Liver (tissue), 9 donors: ENCODE data around the gene OGN. TPM values are rescaled to one million over a fixed set of nuclear protein-coding genes. Genes with fewer than 3 reads are reported as not detected.

Experiments
- DNase-seq: peaks from one replicate; pipeline ENCODE4 v3.0.0-alpha.2; 2017; ENCODE audit warnings: low spot score
- H3K27ac ChIP-seq, 2 donors: one replicate each; pipeline ENCODE4 v1.7.0; 2013; ENCODE audit warnings: inconsistent platforms in 2 of 2, low read length in 2 of 2, control low read depth in 1 of 2, low read depth in 1 of 2, mild to moderate bottlenecking in 1 of 2
- H3K27me3 ChIP-seq, 4 donors: one replicate each; pipeline versions ENCODE4 v1.6.1 to v1.7.0; 2013; ENCODE audit warnings: low read length in 3 of 4, inconsistent platforms in 1 of 4, mild to moderate bottlenecking in 1 of 4, moderate library complexity in 1 of 4; ENCODE audit not compliant: control insufficient read depth in 4 of 4, insufficient read depth in 4 of 4
- H3K36me3 ChIP-seq, 4 donors: one replicate each; pipeline versions ENCODE4 v1.6.1 to v1.7.0; 2013; ENCODE audit warnings: low read length in 3 of 4, mild to moderate bottlenecking in 3 of 4, low read depth in 1 of 4, moderate library complexity in 1 of 4; ENCODE audit not compliant: control insufficient read depth in 4 of 4, insufficient read depth in 3 of 4
- H3K4me1 ChIP-seq, 4 donors: one replicate each; pipeline versions ENCODE4 v1.6.1 to v1.7.0; 2013; ENCODE audit warnings: low read length in 3 of 4, mild to moderate bottlenecking in 3 of 4, moderate library complexity in 1 of 4; ENCODE audit not compliant: control insufficient read depth in 4 of 4, insufficient read depth in 4 of 4
- H3K4me3 ChIP-seq, 3 donors: one replicate each; pipeline versions ENCODE4 v1.6.1 to v1.7.0; 2013; ENCODE audit warnings: low read length in 3 of 3, control low read depth in 1 of 3, low read depth in 1 of 3, mild to moderate bottlenecking in 1 of 3
- H3K9ac ChIP-seq, 2 donors: one replicate each; pipeline ENCODE4 v1.7.0; 2013; ENCODE audit warnings: low read length in 2 of 2, mild to moderate bottlenecking in 2 of 2, moderate library complexity in 2 of 2, control low read depth in 1 of 2, low read depth in 1 of 2
- H3K9me3 ChIP-seq, 4 donors: one replicate each; pipeline versions ENCODE4 v1.6.1 to v1.7.0; 2013; ENCODE audit warnings: low read length in 3 of 4; ENCODE audit not compliant: control insufficient read depth in 4 of 4
- EGR1 ChIP-seq, 2 donors: IDR thresholded peaks; 2 replicates each; pipeline ENCODE4 v1.6.1; 2016 to 2018; ENCODE audit warnings: antibody characterized with exemption in 2 of 2, low read depth in 2 of 2
- FOXA1 ChIP-seq: IDR thresholded peaks from 2 replicates; pipeline ENCODE4 v1.6.1; 2016; ENCODE audit warnings: antibody characterized with exemption
- FOXA2 ChIP-seq: IDR thresholded peaks from 2 replicates; pipeline ENCODE4 v1.6.1; 2016; ENCODE audit warnings: antibody characterized with exemption
- GABPA ChIP-seq, 2 donors: IDR thresholded peaks in 1 of 2; conservative IDR thresholded peaks in 1 of 2; 2 replicates each; pipeline ENCODE4 v1.6.1; 2016; ENCODE audit warnings: antibody characterized with exemption in 2 of 2, mild to moderate bottlenecking in 1 of 2, moderate library complexity in 1 of 2
- HNF4A ChIP-seq, 2 donors: conservative IDR thresholded peaks; 2 replicates each; pipeline ENCODE4 v1.6.1; 2016; ENCODE audit warnings: antibody characterized with exemption in 2 of 2, mild to moderate bottlenecking in 2 of 2
- HNF4G ChIP-seq: IDR thresholded peaks from 2 replicates; pipeline ENCODE4 v1.6.1; 2016; ENCODE audit warnings: antibody characterized with exemption
- JUND ChIP-seq, 2 donors: IDR thresholded peaks; 2 replicates each; pipeline ENCODE4 v1.6.1; 2016; ENCODE audit warnings: antibody characterized with exemption in 2 of 2
- NR2F2 ChIP-seq: IDR thresholded peaks from 2 replicates; pipeline ENCODE4 v1.6.1; 2016; ENCODE audit warnings: antibody characterized with exemption
- RAD21 ChIP-seq, 2 donors: IDR thresholded peaks; 2 replicates each; pipeline ENCODE4 v1.6.1; 2016; ENCODE audit warnings: antibody characterized with exemption in 2 of 2, mild to moderate bottlenecking in 2 of 2
- RXRA ChIP-seq, 2 donors: IDR thresholded peaks; 2 replicates each; pipeline ENCODE4 v1.6.1; 2017 to 2018; ENCODE audit warnings: antibody characterized with exemption in 2 of 2, mild to moderate bottlenecking in 1 of 2
- SP1 ChIP-seq: IDR thresholded peaks from 2 replicates; pipeline ENCODE4 v1.6.1; 2018; ENCODE audit warnings: antibody characterized with exemption, mild to moderate bottlenecking
- TAF1 ChIP-seq: conservative IDR thresholded peaks from 2 replicates; pipeline ENCODE4 v1.6.1; 2016; ENCODE audit warnings: antibody characterized with exemption, mild to moderate bottlenecking
- YY1 ChIP-seq: IDR thresholded peaks from 2 replicates; pipeline ENCODE4 v1.6.1; 2016; ENCODE audit warnings: antibody characterized with exemption, mild to moderate bottlenecking
- WGBS: extraction: QIAGEN DNeasy Blood & Tissue Kit; methylation state at CpG from one replicate; pipeline ENCODE4 v1.1.7; 2013; 5-methylcytosine and 5-hydroxymethylcytosine counted together
- polyA plus RNA-seq, 2 donors: library from polyadenylated mRNA; stranded (reverse) in 1 of 2; unstranded in 1 of 2; fragments of 200-250 nt in 1 of 2; fragments of >200 nt in 1 of 2; fragmentation: Nextera tagmentation in 1 of 2; extraction: Ambion mirVana in 1 of 2; gene quantifications; one replicate each; pipeline versions ENCODE4 v1.2.1 to v1.2.3, GENCODE V29; 2013 to 2015
- total RNA-seq, 2 donors: library from RNA; depleted of rRNA; stranded (reverse); fragments of >200 nt; gene quantifications; one replicate each; pipeline ENCODE4 v1.2.3, GENCODE V29; 2014
- TF ChIP-seq, protein P1 (sequence below): IDR thresholded peaks from 2 replicates; pipeline ENCODE4 v1.6.1; 2016; ENCODE audit warnings: antibody characterized with exemption, mild to moderate bottlenecking
- TF ChIP-seq, protein P2 (sequence below): IDR thresholded peaks from 2 replicates; pipeline ENCODE4 v1.6.1; 2016; ENCODE audit warnings: antibody characterized with exemption
- TF ChIP-seq, protein P3 (sequence below): fragments of 150-350 bp; IDR thresholded peaks from 2 replicates; pipeline ENCODE4 v1.5.1; 2017; ENCODE audit warnings: improper control_type of control experiment, low read depth, low read length; ENCODE audit not compliant: missing input control
- TF ChIP-seq, protein P4 (sequence below): IDR thresholded peaks from 2 replicates; pipeline ENCODE4 v1.6.1; 2016; ENCODE audit warnings: antibody characterized with exemption
- donor health status: healthy.
- donor health status: healthy.
- donor health status: healthy.
- donor health status: healthy.
- donor health status: healthy.

OGN gene
- total and polyA plus RNA-seq, 4 donors, result 0.92 to 4.0 (median 1.1) TPM

DNA sequence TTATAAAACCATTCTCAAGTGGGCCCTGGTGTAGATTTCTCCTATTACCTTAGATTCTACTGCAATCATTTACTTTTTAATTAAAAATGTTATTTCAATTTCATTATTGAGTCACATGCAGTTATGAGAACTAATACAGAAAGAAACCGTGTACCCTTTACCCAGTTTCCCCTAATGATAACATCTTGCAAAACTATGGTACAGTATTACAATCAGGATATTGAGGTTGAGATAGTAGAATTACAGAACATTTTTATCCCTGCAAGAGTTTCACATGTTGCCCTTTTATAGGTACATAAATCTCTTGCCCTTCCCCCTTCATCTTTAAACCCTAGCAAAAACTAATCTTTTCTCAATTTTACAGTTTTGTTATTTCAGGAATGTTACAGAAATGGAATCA is 30.9 kb upstream of the OGN start:
- no peak for TF ChIP-seq TAF1
- no peak for TF ChIP-seq RXRA (IDR thresholded peaks at IDR 0.05)
- no peak for TF ChIP-seq YY1
- no peak for TF ChIP-seq FOXA1
- TF ChIP-seq RAD21 (IDR thresholded peaks at IDR 0.05), result no peak
- TF ChIP-seq, protein P1, sequence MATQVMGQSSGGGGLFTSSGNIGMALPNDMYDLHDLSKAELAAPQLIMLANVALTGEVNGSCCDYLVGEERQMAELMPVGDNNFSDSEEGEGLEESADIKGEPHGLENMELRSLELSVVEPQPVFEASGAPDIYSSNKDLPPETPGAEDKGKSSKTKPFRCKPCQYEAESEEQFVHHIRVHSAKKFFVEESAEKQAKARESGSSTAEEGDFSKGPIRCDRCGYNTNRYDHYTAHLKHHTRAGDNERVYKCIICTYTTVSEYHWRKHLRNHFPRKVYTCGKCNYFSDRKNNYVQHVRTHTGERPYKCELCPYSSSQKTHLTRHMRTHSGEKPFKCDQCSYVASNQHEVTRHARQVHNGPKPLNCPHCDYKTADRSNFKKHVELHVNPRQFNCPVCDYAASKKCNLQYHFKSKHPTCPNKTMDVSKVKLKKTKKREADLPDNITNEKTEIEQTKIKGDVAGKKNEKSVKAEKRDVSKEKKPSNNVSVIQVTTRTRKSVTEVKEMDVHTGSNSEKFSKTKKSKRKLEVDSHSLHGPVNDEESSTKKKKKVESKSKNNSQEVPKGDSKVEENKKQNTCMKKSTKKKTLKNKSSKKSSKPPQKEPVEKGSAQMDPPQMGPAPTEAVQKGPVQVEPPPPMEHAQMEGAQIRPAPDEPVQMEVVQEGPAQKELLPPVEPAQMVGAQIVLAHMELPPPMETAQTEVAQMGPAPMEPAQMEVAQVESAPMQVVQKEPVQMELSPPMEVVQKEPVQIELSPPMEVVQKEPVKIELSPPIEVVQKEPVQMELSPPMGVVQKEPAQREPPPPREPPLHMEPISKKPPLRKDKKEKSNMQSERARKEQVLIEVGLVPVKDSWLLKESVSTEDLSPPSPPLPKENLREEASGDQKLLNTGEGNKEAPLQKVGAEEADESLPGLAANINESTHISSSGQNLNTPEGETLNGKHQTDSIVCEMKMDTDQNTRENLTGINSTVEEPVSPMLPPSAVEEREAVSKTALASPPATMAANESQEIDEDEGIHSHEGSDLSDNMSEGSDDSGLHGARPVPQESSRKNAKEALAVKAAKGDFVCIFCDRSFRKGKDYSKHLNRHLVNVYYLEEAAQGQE, result no peak
- TF ChIP-seq HNF4A (conservative IDR thresholded peaks at IDR 0.05), result no peak
- no peak for TF ChIP-seq SP1
- no peak for TF ChIP-seq NR2F2
- no peak for TF ChIP-seq HNF4G
- TF ChIP-seq, protein P2, sequence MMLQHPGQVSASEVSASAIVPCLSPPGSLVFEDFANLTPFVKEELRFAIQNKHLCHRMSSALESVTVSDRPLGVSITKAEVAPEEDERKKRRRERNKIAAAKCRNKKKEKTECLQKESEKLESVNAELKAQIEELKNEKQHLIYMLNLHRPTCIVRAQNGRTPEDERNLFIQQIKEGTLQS, result no peak
- TF ChIP-seq, protein P3, sequence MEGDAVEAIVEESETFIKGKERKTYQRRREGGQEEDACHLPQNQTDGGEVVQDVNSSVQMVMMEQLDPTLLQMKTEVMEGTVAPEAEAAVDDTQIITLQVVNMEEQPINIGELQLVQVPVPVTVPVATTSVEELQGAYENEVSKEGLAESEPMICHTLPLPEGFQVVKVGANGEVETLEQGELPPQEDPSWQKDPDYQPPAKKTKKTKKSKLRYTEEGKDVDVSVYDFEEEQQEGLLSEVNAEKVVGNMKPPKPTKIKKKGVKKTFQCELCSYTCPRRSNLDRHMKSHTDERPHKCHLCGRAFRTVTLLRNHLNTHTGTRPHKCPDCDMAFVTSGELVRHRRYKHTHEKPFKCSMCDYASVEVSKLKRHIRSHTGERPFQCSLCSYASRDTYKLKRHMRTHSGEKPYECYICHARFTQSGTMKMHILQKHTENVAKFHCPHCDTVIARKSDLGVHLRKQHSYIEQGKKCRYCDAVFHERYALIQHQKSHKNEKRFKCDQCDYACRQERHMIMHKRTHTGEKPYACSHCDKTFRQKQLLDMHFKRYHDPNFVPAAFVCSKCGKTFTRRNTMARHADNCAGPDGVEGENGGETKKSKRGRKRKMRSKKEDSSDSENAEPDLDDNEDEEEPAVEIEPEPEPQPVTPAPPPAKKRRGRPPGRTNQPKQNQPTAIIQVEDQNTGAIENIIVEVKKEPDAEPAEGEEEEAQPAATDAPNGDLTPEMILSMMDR, result no peak
- TF ChIP-seq EGR1 (IDR thresholded peaks at IDR 0.05; ENCODE audit: low read depth in 2 of 2), result no peak
- TF ChIP-seq, protein P4, sequence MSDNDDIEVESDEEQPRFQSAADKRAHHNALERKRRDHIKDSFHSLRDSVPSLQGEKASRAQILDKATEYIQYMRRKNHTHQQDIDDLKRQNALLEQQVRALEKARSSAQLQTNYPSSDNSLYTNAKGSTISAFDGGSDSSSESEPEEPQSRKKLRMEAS, result no peak
- no peak for TF ChIP-seq GABPA (IDR thresholded peaks at IDR 0.05 in 1 of 2, conservative IDR thresholded peaks at IDR 0.05 in 1 of 2)
- 81% methylated on average over 1 of the region's 1 CpG for WGBS
- Histone ChIP-seq H3K9me3 (no peaks in the 10 kb centered on the region), H3K27me3 (no peaks in the 10 kb centered on the region), H3K36me3 (no peaks in the 10 kb centered on the region), H3K27ac (no peak overlapping the region), H3K4me1 (peaks cover 0 to 3% (median under 1%) of the 10 kb centered on the region in 4 donors), H3K9ac (no peak overlapping the region), H3K4me3 (no peak overlapping the region)
- no peak for DNase-seq

DNA sequence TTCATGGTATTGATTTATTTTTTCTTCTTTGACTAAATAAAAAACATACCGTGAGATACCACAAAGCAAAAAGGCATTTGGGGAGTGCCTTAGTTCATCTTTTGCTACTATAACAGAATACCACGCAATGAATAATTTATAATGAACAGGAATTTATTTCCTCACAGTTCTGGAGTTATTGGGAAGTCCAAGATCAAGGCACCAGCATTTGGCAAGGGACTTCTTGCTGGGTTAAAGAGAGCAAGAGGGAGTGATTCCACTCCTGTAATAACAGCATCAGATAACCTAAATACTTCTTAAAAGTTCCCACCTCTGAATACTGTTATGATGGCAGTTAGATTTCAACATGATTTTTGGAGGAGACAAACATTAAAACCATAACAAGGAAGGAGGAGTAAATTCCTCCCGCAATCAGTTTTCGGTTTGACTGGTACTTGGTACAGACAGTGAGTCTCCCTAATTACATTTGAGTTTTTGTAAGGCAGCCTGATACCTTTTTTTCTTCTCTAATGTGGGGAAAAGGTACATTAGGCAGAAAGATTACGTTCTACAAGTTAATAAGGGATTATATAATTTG is 28.7 kb upstream of the OGN start:
- no peak for TF ChIP-seq HNF4G
- no peak for TF ChIP-seq RAD21 (IDR thresholded peaks at IDR 0.05)
- TF ChIP-seq EGR1 (IDR thresholded peaks at IDR 0.05; ENCODE audit: low read depth in 2 of 2), result no peak
- TF ChIP-seq FOXA2, result no peak
- TF ChIP-seq, protein P2, result no peak
- TF ChIP-seq, protein P4, result no peak
- TF ChIP-seq, protein P1, result no peak
- no peak for TF ChIP-seq SP1
- no peak for TF ChIP-seq TAF1
- TF ChIP-seq NR2F2, result no peak
- no peak for TF ChIP-seq JUND (IDR thresholded peaks at IDR 0.05)
- no peak for TF ChIP-seq HNF4A (conservative IDR thresholded peaks at IDR 0.05)
- Histone ChIP-seq H3K27me3 (no peaks in the 10 kb centered on the region), H3K4me3 (no peak overlapping the region), H3K9ac (no peak overlapping the region), H3K4me1 (peaks cover 0 to 3% (median under 1%) of the 10 kb centered on the region in 4 donors), H3K36me3 (no peaks in the 10 kb centered on the region), H3K27ac (no peak overlapping the region), H3K9me3 (no peaks in the 10 kb centered on the region)
- 95% methylated on average over 5 of the region's 5 CpGs for WGBS
- no peak for DNase-seq
